HEK293 (cell line): ENCODE data around the gene LRRC8C.

Experiments used
- GLI4 ChIP-seq: fragments of 450-650 bp; formaldehyde crosslinking; IDR thresholded peaks from 2 replicates; pipeline ENCODE4 v1.5.1; 2016; ENCODE audit warnings: missing biosample characterization, missing genetic modification characterization
- MYNN ChIP-seq: fragments of 450-650 bp; formaldehyde crosslinking; IDR thresholded peaks from 2 replicates; pipeline ENCODE4 v1.5.1; 2016; ENCODE audit warnings: missing biosample characterization, missing genetic modification characterization, borderline replicate concordance
- REST ChIP-seq: fragments of 450-650 bp; formaldehyde crosslinking; IDR thresholded peaks from 2 replicates; pipeline ENCODE4 v1.5.1; 2016; ENCODE audit warnings: missing biosample characterization, missing genetic modification characterization
- ZBTB26 ChIP-seq: fragments of 450-650 bp; formaldehyde crosslinking; optimal IDR thresholded peaks from 2 replicates; pipeline ENCODE3; 2016; ENCODE audit warnings: missing biosample characterization, mild to moderate bottlenecking, missing genetic modification characterization
- ZFP3 ChIP-seq: fragments of 450-650 bp; formaldehyde crosslinking; IDR thresholded peaks from 2 replicates; pipeline ENCODE4 v1.5.1; 2016; ENCODE audit warnings: low read depth, missing biosample characterization, missing genetic modification characterization
- ZSCAN23 ChIP-seq: fragments of 450-650 bp; formaldehyde crosslinking; IDR thresholded peaks from 2 replicates; pipeline ENCODE4 v1.5.1; 2016; ENCODE audit warnings: missing biosample characterization, missing genetic modification characterization

GRCh38 chr1:89687254-89687653 lies 54.3 kb downstream of the LRRC8C start:
- no peak for TF ChIP-seq ZFP3 (tag by site-specific recombination)
- TF ChIP-seq MYNN (tag by site-specific recombination): no peak
- no peak for TF ChIP-seq ZBTB26 (tag by site-specific recombination)
- no peak for TF ChIP-seq REST (tag by site-specific recombination)
- TF ChIP-seq ZSCAN23 (tag by site-specific recombination): no peak
- TF ChIP-seq GLI4 (tag by site-specific recombination): no peak
